Measurements from ENCODE around the gene ARHGAP18.
A peak's percentile ranks its signal among the peaks of the same experiment; 100 is the strongest.

Gene ARHGAP18

DNA sequence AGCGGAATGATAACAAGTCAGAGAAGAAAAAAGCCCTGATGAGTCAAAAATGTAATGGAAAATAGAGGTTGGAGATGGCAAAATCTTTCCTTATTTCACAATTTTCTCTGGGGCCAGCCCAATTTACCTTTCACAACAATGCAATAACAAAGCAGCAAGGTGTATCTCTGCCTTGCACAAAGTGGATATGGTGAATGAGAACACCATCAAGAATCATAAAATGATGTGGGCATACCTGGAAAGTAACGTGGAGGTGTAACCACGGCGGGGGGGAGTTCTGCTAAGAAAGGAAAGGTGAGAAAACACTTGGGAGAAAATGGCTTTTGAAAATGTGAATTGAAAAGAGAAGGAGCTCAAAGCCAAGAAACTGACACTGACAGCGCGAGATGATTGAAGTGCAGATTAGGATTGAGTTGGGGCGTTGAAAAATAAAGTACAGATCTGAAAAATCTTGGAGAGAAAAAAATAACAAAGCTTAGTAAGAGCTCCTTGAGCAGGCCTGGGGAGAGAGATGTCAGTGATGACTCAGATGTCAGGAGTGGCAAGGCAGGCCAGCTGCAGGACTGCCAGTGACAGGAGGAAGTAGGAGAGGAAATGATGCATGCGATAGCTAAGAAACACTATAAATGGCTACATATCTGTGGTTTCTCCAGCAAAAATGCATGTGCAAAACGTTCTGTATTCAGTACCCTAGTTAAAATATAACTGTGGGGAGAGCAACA lies 26.2 kb downstream of the ARHGAP18 start:
- Histone ChIP-seq H3K9me3 (replicated peaks; ENCODE audit: insufficient read depth, low read length) (no peaks in the 10 kb centered on the region), H3K4me1 (ENCODE audit: low read length) (peaks cover 55% of the 10 kb centered on the region), H3K9ac (ENCODE audit: low read length) (peak overlapping the region; percentile 89), H3K4me3 (ENCODE audit: low read length) (peak overlapping the region; percentile 43), H3K27ac (ENCODE audit: low read length) (peak overlapping the region; percentile 100), H3K79me2 (ENCODE audit: low read length) (peaks cover 78% of the 10 kb centered on the region), H3F3A (ENCODE audit: insufficient read depth, low read length) (peaks cover 50% of the 10 kb centered on the region), H3K36me3 (replicated peaks; ENCODE audit: insufficient read depth, low read length) (no peaks in the 10 kb centered on the region), H4K20me1 (ENCODE audit: insufficient read depth, low read length) (no peaks in the 10 kb centered on the region), H2AFZ (ENCODE audit: low read length) (no peak overlapping the region), H3K9me2 (replicated peaks; ENCODE audit: insufficient read depth, low read length) (no peaks in the 10 kb centered on the region), H3K27me3 (replicated peaks; ENCODE audit: insufficient read depth, low read length) (no peaks in the 10 kb centered on the region), H3K4me2 (ENCODE audit: low read depth, low read length) (peak overlapping the region; percentile 87)
- peak; percentile 95 for DNase-seq
- TF ChIP-seq, protein P1, sequence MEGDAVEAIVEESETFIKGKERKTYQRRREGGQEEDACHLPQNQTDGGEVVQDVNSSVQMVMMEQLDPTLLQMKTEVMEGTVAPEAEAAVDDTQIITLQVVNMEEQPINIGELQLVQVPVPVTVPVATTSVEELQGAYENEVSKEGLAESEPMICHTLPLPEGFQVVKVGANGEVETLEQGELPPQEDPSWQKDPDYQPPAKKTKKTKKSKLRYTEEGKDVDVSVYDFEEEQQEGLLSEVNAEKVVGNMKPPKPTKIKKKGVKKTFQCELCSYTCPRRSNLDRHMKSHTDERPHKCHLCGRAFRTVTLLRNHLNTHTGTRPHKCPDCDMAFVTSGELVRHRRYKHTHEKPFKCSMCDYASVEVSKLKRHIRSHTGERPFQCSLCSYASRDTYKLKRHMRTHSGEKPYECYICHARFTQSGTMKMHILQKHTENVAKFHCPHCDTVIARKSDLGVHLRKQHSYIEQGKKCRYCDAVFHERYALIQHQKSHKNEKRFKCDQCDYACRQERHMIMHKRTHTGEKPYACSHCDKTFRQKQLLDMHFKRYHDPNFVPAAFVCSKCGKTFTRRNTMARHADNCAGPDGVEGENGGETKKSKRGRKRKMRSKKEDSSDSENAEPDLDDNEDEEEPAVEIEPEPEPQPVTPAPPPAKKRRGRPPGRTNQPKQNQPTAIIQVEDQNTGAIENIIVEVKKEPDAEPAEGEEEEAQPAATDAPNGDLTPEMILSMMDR (IDR thresholded peaks at IDR 0.05; ENCODE audit: low read length), result no peak
- TF ChIP-seq EZH2 (optimal IDR thresholded peaks at IDR 0.05; ENCODE audit: low read depth, low read length) (no peak), EZH2phosphoT487 (IDR thresholded peaks at IDR 0.05; ENCODE audit: low read length) (no peak)

DNA sequence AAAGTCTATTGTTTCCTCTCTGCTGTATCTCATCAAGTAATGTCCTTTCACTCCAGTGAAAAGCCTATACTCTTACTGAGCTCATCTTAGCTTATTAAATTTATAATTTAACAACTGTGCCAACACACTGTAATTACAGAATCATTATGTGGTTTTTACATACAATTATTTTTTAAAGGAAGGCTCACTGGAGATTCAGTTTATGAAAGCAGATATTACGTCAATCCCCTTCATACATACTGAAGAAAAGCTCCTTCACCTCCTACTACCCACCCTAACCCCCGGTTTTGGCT lies 28.1 kb downstream of the ARHGAP18 start:
- peaks cover 88% of the 10 kb centered on the region for H3K79me2 ChIP-seq (ENCODE audit: low read length)
- TF ChIP-seq EZH2 (optimal IDR thresholded peaks at IDR 0.05; ENCODE audit: low read depth, low read length), result no peak
- TF ChIP-seq EZH2phosphoT487 (IDR thresholded peaks at IDR 0.05; ENCODE audit: low read length), result no peak
- TF ChIP-seq, protein P1 (IDR thresholded peaks at IDR 0.05; ENCODE audit: low read length), result no peak
- no peaks in the 10 kb centered on the region for H3K27me3 ChIP-seq (replicated peaks; ENCODE audit: insufficient read depth, low read length)
- no peak overlapping the region for H2AFZ ChIP-seq (ENCODE audit: low read length)
- H3K4me3 ChIP-seq (ENCODE audit: low read length), result no peak overlapping the region
- H3K4me2 ChIP-seq (ENCODE audit: low read depth, low read length), result no peak overlapping the region
- no peak for DNase-seq
- no peaks in the 10 kb centered on the region for H4K20me1 ChIP-seq (ENCODE audit: insufficient read depth, low read length)
- H3F3A ChIP-seq (ENCODE audit: insufficient read depth, low read length), result peaks cover 34% of the 10 kb centered on the region
- peaks cover 40% of the 10 kb centered on the region for H3K4me1 ChIP-seq (ENCODE audit: low read length)
- H3K9me3 ChIP-seq (replicated peaks; ENCODE audit: insufficient read depth, low read length), result no peaks in the 10 kb centered on the region
- H3K9me2 ChIP-seq (replicated peaks; ENCODE audit: insufficient read depth, low read length), result no peaks in the 10 kb centered on the region
- H3K27ac ChIP-seq (ENCODE audit: low read length), result no peak overlapping the region
- H3K36me3 ChIP-seq (replicated peaks; ENCODE audit: insufficient read depth, low read length), result no peaks in the 10 kb centered on the region
- no peak overlapping the region for H3K9ac ChIP-seq (ENCODE audit: low read length)

DNA sequence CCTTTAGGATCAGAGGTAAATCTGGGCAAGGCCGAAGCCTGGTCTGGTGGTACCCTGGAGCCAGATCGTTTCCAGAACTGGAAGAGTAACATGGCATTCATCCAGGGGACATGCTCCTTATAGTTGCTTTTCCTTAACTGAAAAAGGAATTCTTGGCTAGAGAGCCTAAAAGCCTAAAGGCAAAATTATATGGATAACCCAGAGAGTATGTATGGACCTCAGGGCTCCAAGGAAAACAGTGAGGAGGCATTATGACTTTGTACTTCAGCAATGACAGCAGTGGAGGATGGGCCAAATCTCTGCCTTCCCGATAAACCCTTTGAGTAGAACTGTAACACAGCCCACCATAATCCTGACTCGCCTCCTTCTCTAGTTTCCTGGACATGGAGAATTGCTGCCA lies 29.3 kb downstream of the ARHGAP18 start:
- Histone ChIP-seq H3K4me2 (ENCODE audit: low read depth, low read length) (no peak overlapping the region), H3K9me3 (replicated peaks; ENCODE audit: insufficient read depth, low read length) (no peaks in the 10 kb centered on the region), H3K79me2 (ENCODE audit: low read length) (peaks cover 90% of the 10 kb centered on the region), H3K9ac (ENCODE audit: low read length) (no peak overlapping the region), H2AFZ (ENCODE audit: low read length) (no peak overlapping the region), H4K20me1 (ENCODE audit: insufficient read depth, low read length) (no peaks in the 10 kb centered on the region), H3K4me1 (ENCODE audit: low read length) (peaks cover 30% of the 10 kb centered on the region), H3K27me3 (replicated peaks; ENCODE audit: insufficient read depth, low read length) (no peaks in the 10 kb centered on the region), H3K9me2 (replicated peaks; ENCODE audit: insufficient read depth, low read length) (no peaks in the 10 kb centered on the region), H3K36me3 (replicated peaks; ENCODE audit: insufficient read depth, low read length) (no peaks in the 10 kb centered on the region), H3K27ac (ENCODE audit: low read length) (no peak overlapping the region), H3F3A (ENCODE audit: insufficient read depth, low read length) (peaks cover 23% of the 10 kb centered on the region), H3K4me3 (ENCODE audit: low read length) (no peak overlapping the region)
- DNase-seq, result no peak
- TF ChIP-seq, protein P1 (IDR thresholded peaks at IDR 0.05; ENCODE audit: low read length), result no peak
- TF ChIP-seq EZH2phosphoT487 (IDR thresholded peaks at IDR 0.05; ENCODE audit: low read length) (no peak), EZH2 (optimal IDR thresholded peaks at IDR 0.05; ENCODE audit: low read depth, low read length) (no peak)
